K562 (cell line): ENCODE results near the gene ACADVL. TPM values are rescaled to one million over a fixed set of nuclear protein-coding genes. Genes with fewer than 3 reads are reported as not detected.

Experiments
- ATAC-seq: fragments of 200-7000 bp; cut with Tn5 transposase; 3 replicates; pipeline ENCODE4 v1.9.1; 2020; ENCODE audit warnings: moderate library complexity
- BruUV-seq: library from RNA; stranded (reverse); fragments of 400-500 nt; replicated peaks from 2 replicates; lab custom pipeline; 2021; lab: Mats Ljungman, UMichigan
- CTCF ChIA-PET: fragments of 300-600 bp; formaldehyde crosslinking; extraction: SDS; loops from one replicate; lab custom pipeline; 2021; ENCODE audit warnings: low intra/inter-chr PET ratio; lab: Yijun Ruan, JAX
- POLR2A ChIA-PET: fragments of 300-600, 350-650 bp; sonication (Branson Sonifier 250); formaldehyde crosslinking; extraction: SDS; loops from one replicate; lab custom pipeline; 2021; ENCODE audit warnings: antibody characterized with exemption, inconsistent platforms; lab: Yijun Ruan, JAX
- DNase-seq, 4 experiments: peaks; one replicate each; pipeline versions ENCODE4 v3.0.0 to v3.0.0-alpha.2; 2011 to 2018; ENCODE audit warnings: low spot score in 3 of 4, mixed read lengths in 3 of 4; ENCODE audit errors: extremely low read depth in 1 of 4
- FAIRE-seq: peaks from 2 replicates; lab custom pipeline; 2011; peaks lifted over from hg19 to GRCh38; lab: Jason Lieb, UNC
- H2AFZ ChIP-seq: 2 replicates; pipeline ENCODE4 v1.6.0; 2011; ENCODE audit warnings: low read depth, low read length, control low read depth, inconsistent platforms
- H3K27ac ChIP-seq: fragments of 200-600 bp; 3 replicates; pipeline ENCODE4 v1.8.0; 2011; ENCODE audit warnings: low read depth, mild to moderate bottlenecking, control low read depth, inconsistent platforms, low read length, moderate library complexity, mixed read lengths; ENCODE audit errors: extremely low read depth
- H3K27me3 ChIP-seq, 2 experiments: fragments of 300-600 bp in 1 of 2; 2 replicates in 1 of 2; 3 replicates in 1 of 2; pipeline versions ENCODE4 v1.6.0 to v1.8.0; 2011; ENCODE audit warnings: inconsistent platforms in 2 of 2, low read length in 2 of 2, mild to moderate bottlenecking in 1 of 2, mixed read lengths in 1 of 2, moderate library complexity in 1 of 2; ENCODE audit not compliant: control insufficient read depth in 2 of 2, insufficient read depth in 2 of 2
- H3K36me3 ChIP-seq: fragments of 300-600 bp; 3 replicates; pipeline ENCODE4 v1.8.0; 2011; ENCODE audit warnings: mild to moderate bottlenecking, low read length, inconsistent platforms; ENCODE audit not compliant: control insufficient read depth, insufficient read depth
- H3K4me1 ChIP-seq, 2 experiments: fragments of 200-600 bp in 1 of 2; replicated peaks in 1 of 2; 2 replicates in 1 of 2; 3 replicates in 1 of 2; pipeline versions ENCODE4 v1.5.1 to v1.8.0; 2011; ENCODE audit warnings: inconsistent platforms in 2 of 2, low read length in 2 of 2, mild to moderate bottlenecking in 1 of 2, mixed read lengths in 1 of 2, moderate library complexity in 1 of 2; ENCODE audit not compliant: control insufficient read depth in 2 of 2, insufficient read depth in 2 of 2
- H3K4me2 ChIP-seq: 2 replicates; pipeline ENCODE4 v1.6.1; 2011; ENCODE audit warnings: low read length, control low read depth, inconsistent platforms, mixed read lengths; ENCODE audit not compliant: insufficient read depth
- H3K4me3 ChIP-seq: fragments of 200-600 bp; sonication (generic), shearing (Covaris generic); 2 replicates; pipeline ENCODE4 v1.5.1; 2016; ENCODE audit warnings: control low read depth, inconsistent platforms
- H3K79me2 ChIP-seq: fragments of 200-600 bp; 3 replicates; pipeline ENCODE4 v1.8.0; 2011; ENCODE audit warnings: low read length, inconsistent platforms; ENCODE audit not compliant: control insufficient read depth, insufficient read depth
- H3K9ac ChIP-seq, 2 experiments: 2 replicates each; pipeline versions ENCODE4 v1.6.0 to v1.6.1; 2011; ENCODE audit warnings: low read depth in 2 of 2, low read length in 2 of 2, control low read depth in 1 of 2, inconsistent platforms in 1 of 2, mild to moderate bottlenecking in 1 of 2, mixed read lengths in 1 of 2; ENCODE audit not compliant: insufficient read depth in 1 of 2
- H3K9me1 ChIP-seq: one replicate; pipeline ENCODE4 v1.6.0; 2011; ENCODE audit warnings: inconsistent platforms, mild to moderate bottlenecking, low read length, moderate library complexity; ENCODE audit not compliant: control insufficient read depth, insufficient read depth
- H3K9me3 ChIP-seq: replicated peaks from 2 replicates; pipeline ENCODE4 v1.5.1; 2011; ENCODE audit warnings: low read depth, low read length, inconsistent platforms; ENCODE audit not compliant: control insufficient read depth, insufficient read depth
- H4K20me1 ChIP-seq: replicated peaks from 2 replicates; pipeline ENCODE4 v1.6.1; 2011; ENCODE audit warnings: low read length, inconsistent platforms, mixed read lengths; ENCODE audit not compliant: control insufficient read depth, insufficient read depth
- NR2C1 ChIP-seq, 2 experiments: fragments of 450-650 bp; IDR thresholded peaks; 2 replicates each; pipeline ENCODE4 v1.6.1; 2017; ENCODE audit warnings: mild to moderate bottlenecking in 2 of 2, antibody characterized with exemption in 1 of 2, inconsistent platforms in 1 of 2, missing compliant biosample characterization in 1 of 2, missing genetic modification characterization in 1 of 2
- NR2C2 ChIP-seq, 2 experiments: fragments of 200-800 bp in 1 of 2; sonication (Bioruptor generic) in 1 of 2; sonication (generic) in 1 of 2; formaldehyde crosslinking in 1 of 2; IDR thresholded peaks; 2 replicates each; pipeline versions ENCODE4 v1.6.1 to v1.8.0; 2016 to 2022; ENCODE audit warnings: mild to moderate bottlenecking in 1 of 2, missing compliant biosample characterization in 1 of 2, missing genetic modification characterization in 1 of 2, missing genetic modification reagents in 1 of 2
- RFX1 ChIP-seq: fragments of 450-650 bp; IDR thresholded peaks from 2 replicates; pipeline ENCODE4 v1.6.1; 2016; ENCODE audit warnings: mild to moderate bottlenecking, moderate library complexity
- ZNF134 ChIP-seq: fragments of 250-450 bp; sonication (Bioruptor Pico); conservative IDR thresholded peaks from 2 replicates; pipeline ENCODE4 v1.4.0; 2020
- WGBS: fragments of 100-300 bp; shearing (Covaris generic); methylation state at CpG from one replicate; pipeline ENCODE4 v1.1.6; 2016; ENCODE audit warnings: low coverage, mixed read lengths; ENCODE audit not compliant: insufficient coverage; ENCODE audit errors: missing lambda C conversion rate; 5-methylcytosine and 5-hydroxymethylcytosine counted together
- in situ Hi-C: fragments of 300-500 bp; cut with MboI; formaldehyde crosslinking; loops from 4 replicates; pipeline ENCODE4 v1.15.0; 2018; ENCODE audit warnings: inconsistent platforms, mixed read lengths
- intact Hi-C: fragments of 100-400 bp; cut with micrococcal nuclease; formaldehyde crosslinking; loops from 2 replicates; pipeline ENCODE4 v1.14.2; 2022
- polyA plus RNA-seq, 8 experiments: library from polyadenylated mRNA; depleted of rRNA in 4 of 8; stranded (reverse) in 5 of 8; unstranded in 3 of 8; fragments of >200 nt; fragmentation: Nextera tagmentation in 2 of 8; fragmentation: Illumina TruSeq in 1 of 8; extraction: Ambion mirVana in 2 of 8; extraction: Trizol in 1 of 8; gene quantifications; 2 replicates each; pipeline versions ENCODE4 v1.2.1 to v1.2.3, GENCODE V29; 2011 to 2014; ENCODE audit warnings: inconsistent platforms in 1 of 8, missing spikeins in 1 of 8
- total RNA-seq, 7 experiments: library from RNA; depleted of rRNA in 6 of 7; stranded (reverse); fragments of >200 nt in 6 of 7; fragmentation: Illumina TruSeq in 2 of 7; extraction: Trizol in 2 of 7; gene quantifications; 2 replicates each; pipeline versions ENCODE4 v1.2.1 to v1.2.3, GENCODE V29; 2011 to 2021; ENCODE audit warnings: low replicate concordance in 1 of 7

ACADVL gene
- total and polyA plus RNA-seq, 9 of the 15 experiments (the other 6 are each of a cell fraction or from before 2014, with no cell fraction given): 25.5 to 449 (median 214) TPM

DNA sequence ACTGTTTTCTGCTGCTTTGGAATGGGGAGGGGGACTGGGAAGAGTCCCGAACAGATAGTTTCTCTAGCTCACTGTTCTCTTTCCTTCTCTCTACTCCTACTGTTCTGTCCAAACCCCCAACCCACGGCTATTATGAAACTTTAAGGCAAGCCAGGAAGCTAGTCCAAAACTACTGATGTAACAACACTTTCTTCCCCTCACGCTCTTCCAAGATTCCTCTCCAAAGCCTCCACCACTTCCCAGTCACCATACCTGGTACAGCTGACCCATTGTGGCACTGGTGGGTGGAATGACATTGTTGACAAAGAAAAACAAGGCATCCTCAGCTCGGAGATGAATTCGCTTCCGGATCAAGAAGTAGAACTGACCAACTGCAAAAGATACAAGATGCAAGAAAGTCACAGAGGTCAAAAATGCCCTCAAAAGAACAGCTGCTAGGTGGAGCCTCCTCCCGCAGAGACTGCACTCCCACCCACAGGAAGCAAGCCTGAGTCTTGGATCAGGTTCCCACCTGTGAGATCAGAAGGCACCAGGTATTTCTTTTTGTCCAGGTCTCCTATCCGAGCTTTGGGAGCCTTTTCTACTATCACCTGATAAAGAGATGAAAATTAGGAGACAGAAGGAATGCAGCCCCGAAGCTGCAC is 21.5 kb downstream of the ACADVL start:
- POLR2A ChIA-PET: interaction anchor here (0.6 to 3.6 kb wide), 7 partner anchors 7 to 88 kb away, joined by 3 to 16 read pairs (median 9); partner anchors contain the start of genes ACADVL, CTDNEP1, DLG4 and DVL2
- BruUV-seq: no TSS peak
- Histone ChIP-seq H3K9ac (peak overlapping the region; percentile 80 to 97; a peak in 3 of 4 replicates), H3K9me3 (no peaks in the 10 kb centered on the region), H3K4me2 (peak overlapping the region; percentile 88)
- DNase-seq: no peak
- TF ChIP-seq NR2C1 (IDR thresholded peaks at IDR 0.05) (peak; percentile 49; the same call in 1 of the 2 replicates), NR2C1 (tag; IDR thresholded peaks at IDR 0.05) (peak; percentile 46; the same call in 1 of the 2 replicates), ZNF134 (CRISPR knock-in tag) (no peak), NR2C2 (CRISPR knock-in tag; IDR thresholded peaks at IDR 0.05) (no peak), NR2C2 (tag; IDR thresholded peaks at IDR 0.05) (peak; percentile 54), RFX1 (no peak)
- TF ChIP-seq, all 486 proteins: peak for 2
- H3K79me2 ChIP-seq: peaks cover 56% of the 10 kb centered on the region
- peaks cover 27 to 31% of the 10 kb centered on the region in 2 experiments; a peak in 4 of 5 replicates for H3K4me1 ChIP-seq
- H3K9me1 ChIP-seq: no peaks in the 10 kb centered on the region
- no peak overlapping the region for H2AFZ ChIP-seq
- H4K20me1 ChIP-seq: peaks cover 5% of the 10 kb centered on the region; the same call in 1 of the 2 replicates
- peak overlapping the region; percentile 68 for H3K4me3 ChIP-seq
- intact Hi-C loops: no loop called here
- ATAC-seq: no peak
- CTCF ChIA-PET: no interaction called here
- FAIRE-seq: peak; percentile 75
- no peaks in the 10 kb centered on the region for H3K27me3 ChIP-seq
- H3K27ac ChIP-seq: peak overlapping the region; percentile 98
- in situ Hi-C loops: no loop called here
- 15% methylated on average over 8 of the region's 9 CpGs for WGBS
- H3K36me3 ChIP-seq: peaks cover 52% of the 10 kb centered on the region
